ENCODE data around the gene FAM3C.

DNA sequence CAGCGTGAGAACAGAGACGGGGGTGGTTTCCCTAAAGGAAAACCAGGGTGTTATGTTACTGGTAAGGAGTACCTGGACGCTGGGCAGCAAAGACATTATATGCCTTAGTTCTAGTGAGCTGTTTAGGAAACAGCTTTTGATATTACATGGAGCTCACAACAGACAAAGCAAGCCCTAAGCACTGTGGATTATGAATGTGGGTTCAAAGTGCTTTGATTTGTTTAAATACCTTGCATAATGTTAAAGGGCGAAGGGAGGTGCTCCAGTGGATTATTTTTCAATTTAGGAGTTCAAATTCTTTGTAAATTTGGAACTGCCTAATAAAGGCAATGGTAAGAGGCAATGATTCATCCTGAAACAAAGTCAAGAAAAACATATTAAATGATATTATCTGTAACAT lies 53.5 kb downstream of the FAM3C start:
- no peak for TF ChIP-seq POLR2AphosphoS5 (IDR thresholded peaks at IDR 0.05; ENCODE audit: low read depth, low read length)
- no peak for TF ChIP-seq POLR2A (IDR thresholded peaks at IDR 0.05; ENCODE audit: low read depth, low read length)
- no peak for TF ChIP-seq TAF1 (IDR thresholded peaks at IDR 0.05; ENCODE audit: low read depth, low read length)

Measured in GM12891 (cell line).